HG03095 (cell line): ENCODE results near the gene ERBIN.
A peak's percentile ranks its signal among the peaks of the same experiment; 100 is the strongest.
"Not testable (repeated sequence)": the region's sequence is repeated elsewhere in the genome, so short reads cannot be mapped to it uniquely, and the experiment has no call there.

Source experiments
- ATAC-seq: cut with Tn5 transposase; IDR thresholded peaks from one replicate; pipeline ENCODE4 v1.9.1; 2021; ENCODE audit warnings: moderate library complexity; ENCODE audit not compliant: unreplicated experiment

Gene ERBIN

DNA sequence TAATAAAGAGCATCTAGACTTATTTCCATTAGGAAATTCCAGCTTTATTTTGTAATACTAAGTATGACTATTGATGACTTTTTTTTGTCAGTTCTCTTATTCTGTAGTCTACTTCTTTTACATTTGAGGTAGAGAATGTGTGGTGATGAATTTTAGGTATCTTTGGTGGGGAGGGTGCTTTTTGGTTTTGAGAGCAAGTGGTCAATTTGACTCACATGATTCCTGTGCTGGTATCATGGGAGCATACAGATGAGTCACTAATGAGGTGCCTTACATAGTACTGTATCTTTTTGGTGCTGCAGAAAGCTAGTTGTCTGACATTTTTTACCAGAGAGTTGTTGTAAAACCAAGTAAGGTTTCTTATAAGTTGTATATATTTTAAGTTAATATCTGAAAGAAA lies 35.3 kb downstream of the ERBIN start:
- ATAC-seq, result peak; percentile 87

DNA sequence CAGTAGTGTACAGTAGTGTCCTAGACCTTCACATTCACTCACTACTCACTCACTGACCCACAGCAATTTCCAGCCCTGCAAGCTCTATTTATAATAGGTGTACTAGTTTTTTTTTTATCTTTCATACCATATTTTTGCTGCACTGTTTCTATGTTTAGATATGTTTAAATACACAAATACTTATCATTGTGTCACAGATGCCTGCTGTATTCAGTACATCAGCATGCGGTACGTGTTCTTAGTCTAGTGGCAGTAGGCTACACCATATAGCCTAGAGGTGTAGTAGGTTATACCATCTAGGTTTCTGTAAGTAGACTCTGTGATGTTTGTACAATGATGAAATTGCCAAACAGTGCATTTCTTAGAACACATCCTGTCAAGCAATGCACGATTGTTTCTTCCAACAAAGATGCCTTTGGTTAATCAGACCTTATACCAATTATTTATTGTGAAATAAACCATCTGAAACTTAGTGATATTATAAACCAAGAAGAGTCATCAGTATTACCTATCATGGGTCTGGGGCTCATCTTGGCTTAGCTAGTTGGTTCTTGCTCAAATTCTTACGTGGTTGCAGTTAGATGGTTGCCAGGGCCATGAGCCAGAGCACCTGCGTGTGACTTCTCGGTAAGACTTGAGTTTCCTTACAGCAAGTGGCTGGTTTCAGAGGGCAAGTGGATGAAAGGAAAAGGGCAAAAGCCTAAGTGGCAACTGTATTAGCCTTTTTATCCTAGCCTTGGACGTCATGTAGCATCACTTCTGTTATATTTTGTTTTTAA lies 41.1 kb downstream of the ERBIN start:
- ATAC-seq, result no peak

DNA sequence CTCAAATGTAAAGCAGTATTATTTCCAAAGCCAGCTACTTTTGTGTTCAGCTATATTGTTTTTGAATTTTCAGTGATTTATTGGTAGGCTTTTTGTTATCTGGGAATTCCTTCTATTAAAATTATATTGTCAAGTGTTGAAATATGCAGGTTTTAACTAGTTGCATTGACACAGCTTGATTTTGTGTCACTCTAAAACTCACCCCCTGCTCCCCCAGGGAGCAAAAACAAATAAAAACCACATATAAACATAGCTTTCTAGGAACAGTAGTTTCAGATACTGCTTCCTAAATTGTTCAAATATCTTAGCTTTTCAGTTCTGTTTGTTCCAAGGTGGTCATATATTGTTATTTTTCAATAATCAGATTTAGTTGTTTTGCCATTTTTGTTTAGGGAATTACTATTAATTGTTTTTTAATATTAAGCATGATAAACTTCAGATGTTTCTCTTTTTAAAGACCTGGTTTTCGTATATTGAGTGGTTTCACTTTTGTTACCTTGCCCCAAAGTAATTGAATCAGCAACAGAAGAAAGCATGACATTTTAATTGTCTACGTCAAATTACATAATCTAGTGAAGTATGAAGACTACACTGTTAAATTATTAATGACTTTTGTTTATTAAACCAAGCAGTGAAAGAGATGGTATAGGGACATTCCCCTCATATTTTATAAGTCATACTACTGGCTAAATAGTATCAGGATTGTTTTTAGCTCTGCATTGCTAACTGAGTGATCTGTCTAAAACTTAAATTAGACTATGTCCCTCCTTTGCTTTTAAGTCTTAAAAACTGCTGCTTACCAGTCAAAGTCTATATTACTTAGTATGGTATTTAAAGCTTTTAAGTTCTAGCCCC lies 43.4 kb downstream of the ERBIN start:
- ATAC-seq, result no peak

DNA sequence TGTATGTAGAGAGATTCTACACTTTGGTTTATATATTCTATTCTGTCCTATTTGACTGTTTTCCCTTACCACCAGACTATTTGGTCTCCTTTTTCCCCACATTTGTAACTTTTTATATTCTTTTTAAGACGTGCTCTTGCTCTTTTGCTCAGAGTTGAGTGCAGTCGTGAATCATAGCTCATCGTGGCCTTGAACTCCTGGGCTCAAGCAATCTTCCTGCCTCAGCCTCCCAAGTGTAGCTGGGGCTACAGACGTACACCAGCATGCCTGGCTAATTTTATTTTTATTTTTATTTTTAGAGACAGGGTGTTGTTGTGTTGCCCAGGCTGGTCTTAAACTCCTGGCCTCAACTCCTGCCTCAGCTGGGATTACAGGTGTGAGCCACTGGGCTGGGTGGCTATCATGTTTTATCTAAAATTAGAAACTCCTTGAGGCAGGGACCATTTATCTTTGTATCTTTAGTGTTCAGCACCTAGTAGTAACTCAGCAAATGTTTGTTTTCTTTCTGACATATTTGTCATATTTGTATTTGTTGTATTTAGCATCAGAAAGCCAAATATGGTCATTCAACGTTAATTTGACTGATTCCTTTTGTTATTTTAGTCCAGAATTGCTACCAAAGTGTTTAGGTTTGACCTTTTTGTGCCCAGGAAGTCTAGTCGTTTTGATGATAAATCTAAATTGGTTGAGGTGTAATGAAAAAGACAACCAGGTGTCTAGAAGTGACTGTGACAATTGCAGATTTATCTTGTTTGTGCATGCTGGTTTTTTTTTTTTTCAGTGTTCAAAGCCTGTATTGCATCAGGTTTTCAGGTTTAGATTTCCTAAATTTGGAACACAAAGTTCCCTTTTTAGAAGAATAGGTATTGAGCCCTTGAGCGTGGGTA lies 44.3 kb downstream of the ERBIN start:
- no peak for ATAC-seq

DNA sequence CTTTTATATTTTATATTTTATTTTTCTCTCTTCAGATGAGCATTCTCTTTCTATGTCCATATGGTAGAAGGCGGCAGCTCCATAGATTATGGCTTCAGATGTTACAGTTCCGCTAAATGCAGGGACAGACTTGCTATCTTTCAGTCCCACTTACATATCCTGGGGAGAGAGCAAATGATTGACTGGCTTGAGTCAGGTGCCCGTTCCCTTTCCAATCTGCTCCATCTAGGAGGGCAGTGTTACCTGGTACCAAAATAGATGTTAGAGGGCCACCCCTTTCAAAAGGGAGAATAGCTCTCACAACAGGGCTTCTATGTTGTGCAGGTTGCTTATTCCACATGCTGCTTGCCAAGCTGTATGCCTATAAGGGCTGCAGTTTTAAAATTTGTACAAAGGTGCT lies 45.3 kb downstream of the ERBIN start:
- ATAC-seq, result no peak

DNA sequence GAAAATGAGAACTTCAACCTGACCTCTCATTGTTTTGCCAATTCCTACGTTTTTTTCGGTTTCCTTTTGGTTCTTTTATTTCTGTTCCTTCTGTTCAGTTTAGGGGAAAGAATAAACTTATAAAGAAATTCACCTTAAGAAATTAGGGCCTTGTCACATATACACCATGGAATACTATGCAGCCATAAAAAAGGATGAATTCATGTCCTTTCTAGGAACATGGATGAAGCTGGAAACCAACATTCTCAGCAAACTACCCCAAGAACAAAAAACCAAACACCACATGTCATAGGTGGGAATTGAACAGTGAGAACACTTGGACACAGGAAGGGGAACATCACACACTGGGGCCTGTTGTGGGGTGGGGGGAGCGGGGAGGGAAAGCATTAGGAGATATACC lies 46.5 kb downstream of the ERBIN start:
- ATAC-seq, result not testable (repeated sequence)

DNA sequence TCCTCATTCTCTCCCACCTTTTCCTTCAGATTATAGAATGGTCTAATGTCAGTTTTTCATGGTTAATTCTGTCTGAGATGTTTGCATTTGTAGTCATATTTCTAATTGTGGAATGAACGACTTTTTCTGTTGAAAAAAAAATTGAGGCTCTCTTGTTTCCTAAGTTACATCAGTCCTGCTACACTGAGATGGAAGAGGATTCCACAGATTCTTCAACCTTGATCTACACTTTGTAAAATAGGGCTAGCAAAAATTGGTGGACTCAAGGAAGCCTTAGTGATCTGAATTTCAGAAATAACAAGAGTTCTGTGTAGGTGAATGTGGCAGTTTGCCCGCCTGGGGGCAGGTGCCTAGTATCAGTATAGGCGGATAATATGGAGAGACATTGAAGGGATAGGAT lies 51.9 kb downstream of the ERBIN start:
- no peak for ATAC-seq

DNA sequence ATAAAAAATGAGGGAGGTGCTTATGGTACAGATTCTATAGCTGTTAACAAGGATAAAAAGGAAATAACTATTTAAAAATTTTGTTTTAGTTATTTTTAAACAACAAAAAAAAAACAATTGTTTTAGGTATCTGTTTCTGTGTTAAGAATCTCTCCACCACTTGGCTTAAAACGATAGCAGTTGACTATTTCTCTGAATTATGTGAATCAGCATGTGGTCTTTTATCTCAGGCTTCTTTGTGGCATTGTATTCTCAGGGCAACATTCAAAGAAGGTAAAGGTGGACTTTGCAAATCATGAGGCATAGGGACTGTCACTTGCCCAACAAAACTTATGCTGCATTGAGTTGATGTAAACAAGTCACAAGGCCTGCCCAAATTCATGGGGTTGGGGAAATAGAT lies 55.2 kb downstream of the ERBIN start:
- ATAC-seq, result no peak

DNA sequence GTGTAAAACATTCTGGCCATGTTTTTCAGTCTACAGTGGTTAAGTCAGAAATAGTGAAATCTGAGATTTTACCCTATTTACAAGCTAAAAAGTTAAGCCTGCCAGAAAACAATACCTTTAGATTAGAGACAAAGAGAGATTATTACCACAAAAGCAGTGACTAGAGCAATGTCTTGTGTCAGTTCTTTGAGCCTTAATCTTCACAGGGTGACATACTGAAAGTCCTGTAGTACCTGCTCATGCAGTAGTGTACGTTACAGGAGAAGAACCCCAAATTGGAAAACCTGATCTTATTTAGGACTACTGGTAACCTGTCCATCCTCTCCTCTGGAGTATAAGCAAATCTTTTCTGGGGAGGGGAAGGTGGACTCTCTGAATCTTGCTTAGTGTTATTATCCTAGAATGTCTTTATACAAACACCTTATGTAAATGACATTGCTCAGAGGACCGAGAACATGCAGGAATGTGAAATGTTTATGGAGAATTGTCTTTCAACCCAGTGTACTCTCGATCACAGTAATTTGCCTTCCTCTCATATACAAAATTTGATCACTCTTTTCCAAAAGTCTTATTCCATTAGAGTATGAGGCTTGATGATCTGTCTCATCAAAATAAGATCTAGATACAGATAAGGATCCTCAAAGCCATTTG lies 55.7 kb downstream of the ERBIN start:
- no peak for ATAC-seq

DNA sequence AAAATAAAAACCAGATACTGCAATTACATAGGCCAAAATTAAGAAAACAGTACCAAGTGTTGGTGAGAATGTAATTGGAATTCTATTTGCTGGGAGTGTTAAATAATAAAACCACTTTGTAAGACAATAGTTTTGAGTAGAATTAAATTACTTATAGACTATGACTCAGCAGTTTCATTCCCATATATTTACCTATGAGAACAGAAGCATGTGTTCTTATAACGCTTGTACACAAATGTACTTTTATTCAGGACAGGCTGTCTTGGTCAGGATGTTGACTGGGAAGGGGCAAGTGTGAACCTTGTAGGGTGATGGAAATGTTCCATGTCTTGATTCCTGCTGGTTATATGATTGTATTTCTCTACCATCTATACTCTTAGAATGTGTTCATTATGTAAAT lies 56.3 kb downstream of the ERBIN start:
- ATAC-seq, result no peak

DNA sequence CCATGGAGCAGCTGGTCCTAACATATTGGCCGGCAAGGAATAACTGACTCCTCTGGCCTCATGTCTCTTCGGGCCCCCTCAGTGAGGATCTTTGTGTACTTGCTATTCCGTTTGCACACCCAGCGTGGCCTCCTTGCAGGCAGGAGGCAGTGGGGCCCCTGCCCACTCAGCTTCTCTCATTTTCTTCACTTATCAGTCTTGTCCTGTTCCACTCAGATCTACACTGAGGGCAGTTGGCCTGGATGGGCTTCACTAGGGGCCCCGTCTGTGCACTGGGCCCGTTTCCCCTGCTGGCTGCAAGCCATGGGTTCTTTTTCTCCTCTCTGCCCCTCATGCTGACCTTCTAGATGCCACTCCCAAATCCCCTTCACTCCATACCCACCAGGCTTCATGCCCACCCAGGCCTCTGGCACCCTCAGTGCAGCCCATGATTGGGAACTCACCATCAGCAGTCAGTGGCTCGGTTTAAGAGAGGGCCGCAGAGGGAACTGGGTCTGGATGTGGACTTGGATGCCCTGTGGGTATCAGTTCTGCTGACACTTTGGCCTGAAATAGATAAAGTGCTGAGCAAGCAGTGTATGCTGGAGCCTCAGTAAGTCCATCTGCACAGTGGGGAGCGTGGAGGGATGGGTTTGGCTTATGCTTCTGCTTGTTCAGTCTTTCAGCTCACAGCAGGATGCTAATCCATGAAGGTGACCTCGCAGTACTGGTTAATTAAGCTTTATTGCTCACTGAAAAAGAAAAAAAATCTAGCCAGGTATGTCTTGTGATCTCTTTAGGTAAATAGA lies 57.9 kb downstream of the ERBIN start:
- ATAC-seq, result no peak

DNA sequence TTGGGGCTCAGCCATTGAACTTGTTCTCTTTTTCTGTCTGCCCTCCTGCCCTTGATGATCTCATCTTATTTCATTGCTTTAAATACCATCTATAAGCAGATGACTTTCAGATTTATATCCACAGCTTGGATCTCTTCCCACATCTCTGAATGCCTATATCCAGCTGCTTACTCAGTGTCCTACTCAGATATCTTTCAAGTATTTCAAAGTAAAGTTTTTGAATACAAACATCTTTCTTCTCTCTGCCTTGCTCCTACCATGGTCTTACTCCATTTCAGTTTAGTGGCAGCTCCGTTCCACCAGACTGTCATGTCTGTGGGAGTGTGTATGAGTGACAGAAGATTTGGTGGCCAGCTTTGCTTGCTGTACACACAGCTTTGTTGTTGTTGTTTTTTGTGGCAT lies 59.7 kb downstream of the ERBIN start:
- ATAC-seq, result no peak

DNA sequence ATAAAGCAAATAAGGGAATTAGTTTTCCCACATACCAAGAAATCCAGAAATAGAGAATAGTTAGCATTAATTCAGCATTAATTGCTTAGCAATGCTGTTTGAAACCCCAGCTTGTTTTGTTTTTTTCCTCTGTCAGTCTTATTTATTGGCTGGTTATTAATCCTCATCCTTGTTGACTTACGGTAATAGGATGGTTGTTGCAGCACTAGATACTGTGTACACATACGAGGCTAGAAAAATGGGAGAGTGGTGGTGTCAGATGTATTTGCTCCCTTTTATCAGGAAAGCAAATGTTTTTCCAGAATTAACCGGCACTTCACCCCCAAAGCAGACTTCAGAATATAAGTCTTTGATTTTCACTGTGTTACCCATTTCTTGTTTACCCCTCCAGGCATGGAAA lies 60.4 kb downstream of the ERBIN start:
- no peak for ATAC-seq

DNA sequence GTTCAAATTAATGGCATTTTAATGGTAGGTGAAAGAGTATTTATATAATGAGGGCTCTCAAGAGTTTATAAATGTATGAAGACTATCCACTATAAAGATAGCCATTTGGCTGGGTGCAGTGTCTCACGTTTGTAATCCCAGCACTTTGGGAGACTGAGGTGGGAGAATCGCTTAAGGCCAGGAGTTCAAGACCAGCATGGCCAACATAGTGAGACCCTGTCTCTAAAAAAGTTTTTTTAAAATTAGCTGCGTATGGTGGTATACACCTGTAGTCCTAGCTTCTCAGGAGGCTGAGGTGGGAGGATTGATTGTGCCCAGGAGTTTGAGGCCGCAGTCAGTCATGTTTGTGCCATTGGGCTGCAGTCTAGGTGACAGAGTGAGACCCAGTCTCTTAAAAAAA lies 61.6 kb downstream of the ERBIN start:
- ATAC-seq, result no peak

DNA sequence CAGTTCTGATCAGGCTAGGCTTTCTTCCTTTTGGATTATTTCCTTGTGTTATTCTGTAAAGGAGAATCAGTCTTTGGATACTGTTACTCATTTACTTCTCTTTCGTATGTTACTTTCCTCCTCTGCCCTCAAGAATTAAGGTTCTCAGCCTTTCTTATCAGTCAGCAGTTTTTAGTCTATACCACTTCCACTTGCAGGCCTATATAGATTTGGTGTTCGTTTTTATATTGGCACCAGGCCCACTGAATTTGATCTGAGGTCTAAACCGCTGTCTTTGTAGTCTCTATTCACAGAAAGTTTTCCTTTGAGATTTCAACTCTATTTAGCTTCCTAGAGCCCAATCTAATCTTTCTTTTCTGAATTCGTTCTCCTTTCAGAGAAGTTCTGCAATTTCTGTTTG lies 62.8 kb downstream of the ERBIN start:
- ATAC-seq, result no peak

DNA sequence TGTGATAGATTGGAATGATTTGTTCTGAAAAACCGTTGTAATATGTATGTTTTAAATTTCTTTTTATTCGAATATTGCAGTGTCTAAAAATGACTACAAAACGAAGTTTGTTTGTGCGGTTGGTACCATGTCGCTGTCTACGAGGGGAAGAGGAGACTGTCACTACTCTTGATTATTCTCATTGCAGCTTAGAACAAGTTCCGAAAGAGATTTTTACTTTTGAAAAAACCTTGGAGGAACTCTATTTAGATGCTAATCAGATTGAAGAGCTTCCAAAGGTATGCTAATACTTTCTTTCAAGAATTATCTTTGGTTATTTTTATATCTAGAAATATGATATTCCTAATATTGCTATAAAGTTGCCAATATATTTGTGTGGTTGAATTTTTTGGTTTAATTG lies 66.3 kb downstream of the ERBIN start:
- ATAC-seq, result no peak

DNA sequence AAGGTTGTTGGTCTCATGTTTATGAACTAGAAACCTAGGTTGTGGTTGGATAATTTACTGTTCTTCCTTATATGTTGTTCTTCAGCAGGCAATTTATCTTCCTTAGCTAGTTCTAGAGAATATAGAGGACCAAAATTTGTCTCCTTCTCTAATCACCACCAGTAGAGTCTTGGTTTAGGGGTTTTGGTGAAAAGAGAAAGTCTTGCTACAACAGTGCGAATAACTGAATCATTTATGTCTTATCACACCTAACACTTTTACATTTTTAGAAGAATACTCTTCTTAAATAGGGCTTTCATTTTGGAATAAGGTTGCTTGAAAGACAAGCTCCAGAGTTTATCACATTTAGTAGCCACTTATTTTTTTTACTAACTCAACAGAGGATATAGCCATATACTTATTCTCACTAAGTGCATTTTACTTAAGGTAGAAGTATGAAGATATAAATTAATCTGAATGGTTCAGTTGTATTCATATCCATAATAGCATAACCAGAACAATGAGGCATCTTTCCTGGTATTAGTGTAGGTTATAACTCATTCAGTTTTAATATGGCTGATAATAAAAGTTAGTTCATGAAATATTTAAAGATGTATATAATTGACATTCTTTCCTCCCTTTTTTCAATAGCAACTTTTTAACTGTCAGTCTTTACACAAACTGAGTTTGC lies 67.9 kb downstream of the ERBIN start:
- no peak for ATAC-seq

DNA sequence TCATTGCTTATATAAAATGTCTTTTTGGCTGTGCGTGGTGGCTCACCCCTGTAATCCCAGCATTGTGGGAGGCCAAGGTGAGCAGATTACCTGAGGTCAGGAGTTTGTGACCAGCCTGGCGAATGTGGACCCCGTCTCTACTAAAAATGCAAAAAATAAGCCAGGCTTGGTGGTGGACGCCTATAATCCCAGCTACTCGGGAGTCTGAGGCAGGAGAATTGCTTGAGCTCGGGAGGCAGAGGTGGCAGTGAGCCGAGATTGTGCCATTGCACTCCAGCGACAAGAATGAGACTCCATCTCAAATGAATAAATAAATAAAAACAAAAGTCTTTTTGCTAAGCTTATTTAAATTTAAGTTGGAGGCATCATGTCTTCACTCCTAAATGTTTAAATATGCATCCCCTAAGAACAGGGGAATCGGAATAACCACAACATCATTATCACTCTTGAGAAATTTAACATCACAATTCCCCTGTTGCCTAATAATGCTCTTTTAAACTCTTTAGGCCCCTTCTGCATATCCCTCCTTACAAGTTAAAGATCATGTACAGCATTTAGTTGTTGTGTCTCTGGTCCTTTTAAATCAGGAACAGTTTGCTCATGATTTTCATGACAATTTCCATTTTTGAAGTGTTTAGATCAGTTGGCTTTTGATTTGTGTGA lies 72.8 kb downstream of the ERBIN start:
- no peak for ATAC-seq

DNA sequence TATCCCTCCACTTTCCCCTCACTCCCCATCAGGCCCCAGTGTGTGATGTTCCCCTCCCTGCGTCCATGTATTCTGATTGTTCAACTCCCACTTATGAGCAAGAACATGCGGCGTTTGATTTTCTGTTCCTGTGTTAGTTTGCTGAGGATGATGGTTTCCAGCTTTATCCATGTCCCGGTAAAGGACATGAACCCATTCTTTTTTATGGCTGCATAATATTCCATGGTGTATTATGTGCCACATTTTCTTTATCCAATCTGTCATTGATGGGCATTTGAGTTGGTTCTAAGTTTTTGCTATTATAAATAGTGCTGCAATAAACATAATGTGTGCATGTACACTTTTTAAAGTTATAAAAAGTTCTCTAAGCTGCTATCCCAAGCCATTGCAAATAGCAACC lies 75.6 kb downstream of the ERBIN start:
- no peak for ATAC-seq
